Mucosa of stomach (tissue), 1 donor: Measurements from ENCODE around the gene RNLS.

ENCODE experiments used
- H3K27me3 ChIP-seq: one replicate; pipeline ENCODE4 v1.7.0; 2013; ENCODE audit warnings: mild to moderate bottlenecking, low read length; ENCODE audit not compliant: control insufficient read depth, insufficient read depth
- H3K36me3 ChIP-seq: one replicate; pipeline ENCODE4 v1.7.0; 2013; ENCODE audit warnings: low read length; ENCODE audit not compliant: control insufficient read depth, insufficient read depth
- H3K4me1 ChIP-seq: one replicate; pipeline ENCODE4 v1.7.0; 2013; ENCODE audit warnings: mild to moderate bottlenecking, low read length; ENCODE audit not compliant: control insufficient read depth, insufficient read depth
- H3K4me3 ChIP-seq: one replicate; pipeline ENCODE4 v1.7.0; 2013; ENCODE audit warnings: low read length
- H3K9ac ChIP-seq: one replicate; pipeline ENCODE4 v1.7.0; 2013; ENCODE audit warnings: mild to moderate bottlenecking, low read length, moderate library complexity
- H3K9me3 ChIP-seq: one replicate; pipeline ENCODE4 v1.7.0; 2013; ENCODE audit warnings: mild to moderate bottlenecking, low read length, moderate library complexity; ENCODE audit not compliant: control insufficient read depth
- donor health status: Pancreatic carcinoma.

The RNLS gene

DNA sequence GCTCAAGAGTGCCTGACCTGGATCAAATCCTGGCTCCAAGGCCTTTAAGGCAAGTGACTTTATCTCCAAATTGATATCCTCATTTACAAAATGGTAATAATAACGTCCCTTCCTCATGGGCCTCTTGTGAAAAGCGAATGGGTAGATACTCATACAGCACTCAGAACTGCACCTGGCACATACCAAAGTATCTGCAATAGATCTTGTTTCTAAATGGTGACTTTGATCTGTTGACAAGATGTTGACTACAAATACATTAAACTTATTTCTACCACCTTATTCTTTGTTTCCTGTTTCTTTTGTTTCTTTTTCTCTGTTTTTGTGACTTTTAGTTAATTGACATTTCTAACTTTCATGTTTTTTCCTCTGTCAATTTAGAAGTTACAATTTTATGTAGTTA, 53.0 kb downstream of the RNLS start:
- H3K36me3 ChIP-seq = no peaks in the 10 kb centered on the region
- no peaks in the 10 kb centered on the region for H3K9me3 ChIP-seq
- H3K9ac ChIP-seq = no peak overlapping the region
- H3K27me3 ChIP-seq = no peaks in the 10 kb centered on the region
- H3K4me1 ChIP-seq = no peaks in the 10 kb centered on the region
- H3K4me3 ChIP-seq = no peak overlapping the region

DNA sequence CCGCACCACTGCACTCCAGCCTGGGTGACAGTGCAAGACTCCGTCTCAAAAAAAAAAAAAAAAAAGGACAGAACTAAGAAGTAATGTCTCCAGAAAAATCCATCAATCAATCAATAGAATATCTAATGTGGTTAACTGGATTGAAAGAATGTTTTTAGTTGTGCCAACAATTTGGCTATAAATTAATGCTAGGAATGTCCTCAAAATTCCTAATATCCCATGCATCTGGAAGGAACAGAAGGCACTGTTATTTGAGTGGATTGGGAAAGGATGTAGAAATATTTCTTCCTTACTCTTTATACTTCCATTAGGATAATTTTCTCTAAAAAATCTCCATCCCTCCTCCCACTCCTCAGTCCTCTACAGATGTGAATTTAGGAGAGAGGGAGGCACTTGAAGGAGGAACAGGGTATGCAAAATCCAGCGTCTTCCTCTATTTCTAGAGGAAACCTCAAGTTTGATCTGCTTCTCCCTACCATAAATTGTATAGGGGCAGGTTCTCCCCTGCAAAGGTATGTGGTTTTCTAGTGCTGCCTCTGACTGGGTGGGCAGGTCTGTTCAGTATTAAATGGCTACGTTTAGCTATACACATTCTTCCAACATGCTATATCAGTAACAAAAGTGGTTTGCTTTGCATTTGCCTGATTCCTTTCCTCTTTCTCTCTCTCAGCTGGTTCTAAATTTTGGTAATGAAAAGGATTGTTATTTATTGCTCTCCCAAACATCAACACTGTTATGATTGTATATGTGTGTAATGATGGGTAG, 54.1 kb downstream of the RNLS start:
- H3K9ac ChIP-seq = no peak overlapping the region

DNA sequence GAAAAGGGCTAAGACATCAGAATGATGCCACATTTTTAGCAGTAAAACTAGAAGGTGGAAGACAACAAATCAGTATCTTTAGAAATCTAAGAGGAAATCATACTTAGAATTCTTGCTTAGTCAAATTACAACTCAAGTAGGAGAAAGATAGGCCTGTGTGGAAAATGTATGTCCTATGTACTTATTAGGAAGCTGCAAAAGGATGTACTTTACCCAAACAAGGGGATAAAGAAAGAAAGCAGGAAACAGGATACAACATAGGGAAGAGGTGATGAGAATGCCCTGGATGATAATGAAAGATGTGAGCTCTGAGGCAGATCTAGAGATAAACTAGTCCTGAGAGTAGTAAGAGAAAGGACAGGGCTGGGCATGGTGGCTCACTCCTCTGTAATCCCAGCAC, 54.9 kb downstream of the RNLS start:
- Histone ChIP-seq H3K9me3 (no peaks in the 10 kb centered on the region), H3K9ac (no peak overlapping the region), H3K4me1 (no peaks in the 10 kb centered on the region), H3K4me3 (no peak overlapping the region), H3K36me3 (no peaks in the 10 kb centered on the region), H3K27me3 (no peaks in the 10 kb centered on the region)

More for the DNA sequence above, 54.1 kb downstream of the RNLS start:
- Histone ChIP-seq H3K36me3 (no peaks in the 10 kb centered on the region), H3K4me3 (no peak overlapping the region), H3K27me3 (no peaks in the 10 kb centered on the region), H3K4me1 (no peaks in the 10 kb centered on the region), H3K9me3 (no peaks in the 10 kb centered on the region)

DNA sequence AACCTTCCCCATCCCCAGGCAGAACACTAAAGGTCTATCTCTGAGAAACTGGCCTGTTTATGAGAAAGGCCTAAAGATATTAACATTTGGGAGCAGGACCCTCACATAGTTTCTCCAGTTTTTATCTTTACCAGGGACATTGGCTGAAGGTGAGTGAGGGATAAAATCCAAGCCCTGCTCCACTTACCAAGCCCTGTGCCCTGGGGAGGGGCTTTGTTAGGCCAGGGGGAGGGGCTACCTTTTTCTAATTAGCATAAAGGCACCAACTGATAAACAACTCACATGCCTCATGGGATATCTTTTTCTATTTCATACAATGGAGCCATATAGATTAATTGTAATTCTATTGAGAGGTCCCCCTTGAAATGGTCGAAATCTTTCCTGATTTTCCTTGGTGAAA, 55.9 kb downstream of the RNLS start:
- Histone ChIP-seq H3K9ac (no peak overlapping the region), H3K9me3 (no peaks in the 10 kb centered on the region), H3K36me3 (no peaks in the 10 kb centered on the region), H3K27me3 (no peaks in the 10 kb centered on the region), H3K4me3 (no peak overlapping the region), H3K4me1 (no peaks in the 10 kb centered on the region)

DNA sequence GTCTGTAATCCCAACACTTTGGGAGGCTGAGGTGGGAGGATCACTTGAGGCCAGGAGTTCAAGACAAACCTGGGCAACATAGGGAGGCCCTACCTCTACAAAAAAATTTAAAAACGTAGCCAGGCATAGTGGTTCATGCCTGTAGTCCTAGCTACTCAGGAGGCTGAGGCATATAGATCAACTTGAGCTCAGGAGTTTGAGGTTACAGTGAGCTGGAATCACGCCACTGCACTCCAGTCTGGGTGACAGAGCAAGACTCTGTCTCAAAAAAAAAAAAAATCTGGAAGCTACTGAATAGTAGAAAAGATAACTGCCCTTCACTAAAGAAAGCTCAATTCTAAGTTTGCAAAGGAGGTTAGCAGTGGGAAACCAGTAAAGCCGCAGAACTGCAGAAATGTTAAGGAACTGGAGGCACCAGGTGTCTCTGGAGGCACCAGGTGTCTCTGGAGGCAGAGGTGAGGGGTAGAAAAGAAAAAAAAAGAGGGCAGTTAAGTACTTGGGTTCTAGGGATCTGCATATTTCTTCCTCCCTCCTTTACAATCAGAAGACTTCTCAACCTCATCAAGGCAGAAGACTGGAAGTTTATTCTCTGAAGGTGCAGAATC, 56.5 kb downstream of the RNLS start:
- no peaks in the 10 kb centered on the region for H3K27me3 ChIP-seq
- H3K4me3 ChIP-seq = no peak overlapping the region
- no peaks in the 10 kb centered on the region for H3K9me3 ChIP-seq
- H3K36me3 ChIP-seq = no peaks in the 10 kb centered on the region
- H3K4me1 ChIP-seq = no peaks in the 10 kb centered on the region
- H3K9ac ChIP-seq = no peak overlapping the region

DNA sequence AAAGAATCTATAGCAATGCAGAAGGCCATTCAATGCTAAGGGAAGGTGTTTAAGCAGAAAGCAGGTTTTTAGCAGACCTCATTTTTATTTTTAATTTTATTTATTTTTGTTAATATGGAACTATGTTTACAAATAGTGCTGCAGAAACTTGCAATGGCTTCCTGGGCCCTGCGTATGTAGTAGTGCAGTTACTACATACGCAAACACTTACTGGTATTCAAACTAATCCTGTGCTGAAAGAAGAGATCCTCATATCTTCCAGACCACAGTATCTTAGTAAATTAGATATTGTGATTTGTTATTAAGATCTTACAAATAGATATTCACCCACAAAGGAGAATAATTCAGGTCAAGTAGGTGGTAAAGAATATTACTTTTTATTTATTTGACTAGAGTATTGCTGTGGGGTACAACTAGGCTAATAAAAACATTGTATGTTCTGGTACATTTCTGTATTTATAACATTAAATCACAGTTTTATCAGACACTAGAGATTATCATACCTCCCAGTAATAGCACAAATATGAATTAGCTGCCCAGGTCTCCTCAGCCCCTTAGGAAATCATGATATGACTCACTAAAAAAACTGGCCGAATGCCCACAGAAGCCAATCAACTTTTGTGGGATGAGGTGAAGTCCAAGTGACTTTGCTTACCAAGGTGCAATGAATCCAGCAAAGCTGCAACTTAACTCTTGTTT, 57.6 kb downstream of the RNLS start:
- H3K4me1 ChIP-seq = no peaks in the 10 kb centered on the region
- no peaks in the 10 kb centered on the region for H3K9me3 ChIP-seq

DNA sequence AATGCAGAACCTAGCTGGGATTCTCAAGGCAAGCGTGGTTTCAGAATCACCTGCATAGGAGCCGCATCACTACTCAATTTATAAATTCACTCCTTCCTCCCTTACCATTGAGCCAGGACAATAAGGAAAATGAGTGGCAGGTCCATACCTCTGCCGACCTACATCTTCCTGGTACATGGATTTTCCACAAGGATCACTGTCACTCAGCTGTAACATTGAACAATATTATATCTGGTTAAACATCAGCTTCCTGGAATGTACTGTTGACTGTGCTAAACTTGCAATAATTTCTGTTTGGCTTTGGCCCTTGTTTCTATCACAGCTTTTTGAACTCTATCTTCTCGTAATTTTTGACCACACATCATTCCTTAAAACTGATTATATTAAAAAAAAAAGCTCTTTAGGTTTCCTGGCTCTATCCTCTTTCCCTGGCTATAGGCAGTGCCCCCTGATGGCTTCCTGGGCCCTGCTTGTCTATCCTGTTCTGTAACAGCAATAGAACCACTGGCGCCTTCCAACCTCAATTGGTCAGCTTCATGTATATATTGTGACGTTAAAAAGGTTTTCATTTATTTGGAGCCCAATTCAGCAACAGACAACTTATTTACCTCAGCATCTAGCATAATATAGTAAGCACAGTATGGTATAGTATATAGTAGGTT, 59.2 kb downstream of the RNLS start:
- H3K9me3 ChIP-seq = no peaks in the 10 kb centered on the region
- no peak overlapping the region for H3K9ac ChIP-seq
- H3K4me1 ChIP-seq = no peaks in the 10 kb centered on the region
- H3K4me3 ChIP-seq = no peak overlapping the region
- no peaks in the 10 kb centered on the region for H3K27me3 ChIP-seq
- H3K36me3 ChIP-seq = no peaks in the 10 kb centered on the region

More for the DNA sequence above, 57.6 kb downstream of the RNLS start:
- no peak overlapping the region for H3K9ac ChIP-seq
- no peaks in the 10 kb centered on the region for H3K36me3 ChIP-seq
- no peak overlapping the region for H3K4me3 ChIP-seq
- no peaks in the 10 kb centered on the region for H3K27me3 ChIP-seq

DNA sequence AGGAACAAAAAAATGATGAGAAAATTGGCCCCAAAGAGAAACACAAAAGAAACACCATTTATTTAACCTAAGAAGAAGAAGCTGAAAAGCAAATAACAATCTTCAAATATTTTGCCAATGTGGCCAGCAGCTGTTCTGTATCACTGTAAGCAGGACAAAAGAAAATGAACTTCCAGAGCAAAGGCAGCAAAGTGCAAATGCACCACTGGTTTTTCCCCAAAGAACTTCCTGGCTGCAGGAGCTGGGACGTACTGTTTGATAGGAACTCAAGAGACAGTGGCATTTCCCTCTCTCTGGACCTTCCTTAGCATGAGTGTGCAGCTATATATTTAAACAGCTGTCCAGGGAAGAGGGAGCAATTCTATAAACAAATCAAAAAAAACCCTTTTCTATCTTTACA, 60.4 kb downstream of the RNLS start:
- Histone ChIP-seq H3K9ac (no peak overlapping the region), H3K4me1 (no peaks in the 10 kb centered on the region), H3K27me3 (no peaks in the 10 kb centered on the region), H3K9me3 (no peaks in the 10 kb centered on the region), H3K4me3 (no peak overlapping the region), H3K36me3 (no peaks in the 10 kb centered on the region)

DNA sequence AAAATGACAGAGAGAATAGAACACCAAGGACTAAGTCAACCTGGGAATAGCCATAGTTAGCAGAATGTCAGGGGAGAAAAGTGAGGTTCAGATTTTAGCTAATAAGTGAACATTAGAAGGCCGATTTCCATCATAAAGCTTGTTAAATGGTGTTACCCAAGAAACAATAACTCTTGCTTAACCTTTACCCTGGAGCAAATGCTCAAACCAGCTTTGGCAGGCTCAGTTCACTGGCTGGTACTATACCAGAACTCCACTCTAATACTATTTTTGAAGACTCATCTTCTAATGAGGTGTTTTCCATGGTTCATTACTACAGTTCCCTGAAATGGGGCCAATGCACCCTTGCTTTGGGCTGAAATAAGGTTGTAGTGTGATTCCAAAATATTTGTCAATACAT, 61.3 kb downstream of the RNLS start:
- H3K4me3 ChIP-seq = no peak overlapping the region
- no peaks in the 10 kb centered on the region for H3K27me3 ChIP-seq
- H3K4me1 ChIP-seq = no peaks in the 10 kb centered on the region
- H3K36me3 ChIP-seq = no peaks in the 10 kb centered on the region
- H3K9me3 ChIP-seq = no peaks in the 10 kb centered on the region
- H3K9ac ChIP-seq = no peak overlapping the region

DNA sequence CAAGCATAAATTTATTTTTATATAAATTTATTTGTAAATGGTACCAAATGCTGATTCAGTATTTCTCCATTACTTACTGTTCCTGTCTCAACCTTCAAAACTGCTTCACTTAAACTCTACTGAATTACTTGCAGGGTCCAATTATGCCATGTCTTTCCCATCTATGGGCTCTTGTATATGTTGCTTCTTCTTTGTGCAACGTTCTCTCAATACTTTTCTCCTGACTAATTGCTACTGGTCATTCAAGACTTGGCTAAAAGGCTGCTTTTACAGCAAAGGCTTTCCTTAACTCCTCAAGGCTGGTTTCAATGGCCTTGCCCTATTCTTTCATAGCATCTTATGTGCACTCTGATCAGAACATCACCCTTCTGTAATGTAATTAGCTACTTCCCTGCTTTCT, 67.9 kb downstream of the RNLS start:
- no peaks in the 10 kb centered on the region for H3K27me3 ChIP-seq
- H3K4me3 ChIP-seq = no peak overlapping the region
- H3K9ac ChIP-seq = no peak overlapping the region
- H3K4me1 ChIP-seq = no peaks in the 10 kb centered on the region
- no peaks in the 10 kb centered on the region for H3K9me3 ChIP-seq
- H3K36me3 ChIP-seq = no peaks in the 10 kb centered on the region

DNA sequence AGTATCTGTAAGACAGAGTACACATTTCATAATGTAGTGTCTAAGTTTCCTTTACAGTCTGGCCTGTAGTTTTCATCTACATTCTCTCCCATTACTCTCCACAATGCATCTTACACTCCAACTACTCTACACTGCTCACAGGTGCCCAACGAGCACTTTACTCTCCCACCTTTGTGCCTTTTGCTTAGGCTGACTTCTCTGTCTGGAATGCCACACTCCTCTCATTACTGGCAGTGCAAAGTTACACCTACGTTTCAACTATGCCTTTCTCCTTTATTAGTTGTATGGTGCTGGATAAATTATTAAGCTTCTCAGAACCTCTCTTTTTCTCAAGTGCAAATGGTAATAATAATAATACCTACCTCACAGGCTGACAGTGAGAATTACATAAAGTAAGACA, 70.5 kb downstream of the RNLS start:
- H3K36me3 ChIP-seq = no peaks in the 10 kb centered on the region
- H3K27me3 ChIP-seq = no peaks in the 10 kb centered on the region
- H3K4me1 ChIP-seq = no peaks in the 10 kb centered on the region
- H3K4me3 ChIP-seq = no peak overlapping the region
- no peak overlapping the region for H3K9ac ChIP-seq
- H3K9me3 ChIP-seq = no peaks in the 10 kb centered on the region

DNA sequence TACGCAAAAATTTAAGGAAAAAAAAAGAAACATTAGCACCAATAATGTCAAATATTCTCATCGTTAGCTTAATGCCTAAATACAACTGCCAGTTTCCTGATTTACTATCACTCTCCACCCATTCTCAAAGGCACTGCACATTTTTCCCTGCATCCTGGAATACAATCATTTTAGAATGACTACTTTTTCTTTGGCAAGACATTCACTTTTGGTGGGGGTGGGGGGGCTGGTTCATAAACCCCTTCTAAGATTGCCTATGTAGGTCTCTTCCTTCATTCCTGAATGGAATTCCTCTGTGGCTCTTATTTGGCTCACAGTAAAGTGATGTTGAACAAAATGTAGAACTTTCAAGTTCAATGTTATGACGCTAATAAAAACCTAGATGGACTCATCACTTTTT, 74.3 kb downstream of the RNLS start:
- no peaks in the 10 kb centered on the region for H3K4me1 ChIP-seq
- H3K9ac ChIP-seq = no peak overlapping the region
- H3K27me3 ChIP-seq = no peaks in the 10 kb centered on the region
- no peak overlapping the region for H3K4me3 ChIP-seq
- no peaks in the 10 kb centered on the region for H3K9me3 ChIP-seq
- no peaks in the 10 kb centered on the region for H3K36me3 ChIP-seq
